22Rv1 (cell line): ENCODE data around the gene CFAP65.

ENCODE experiments used
- H3K27ac ChIP-seq: fragments of 450-650 bp; 2 replicates; pipeline ENCODE4 v1.5.1; 2017
- ZFX ChIP-seq: fragments of 450-650 bp; IDR thresholded peaks from 2 replicates; pipeline ENCODE4 v1.6.1; 2017; ENCODE audit warnings: antibody characterized with exemption, borderline replicate concordance
- TF ChIP-seq, protein P1 (sequence below): fragments of 450-650 bp; IDR thresholded peaks from 2 replicates; pipeline ENCODE4 v1.5.1; 2017; ENCODE audit warnings: mild to moderate bottlenecking

CFAP65 gene

DNA sequence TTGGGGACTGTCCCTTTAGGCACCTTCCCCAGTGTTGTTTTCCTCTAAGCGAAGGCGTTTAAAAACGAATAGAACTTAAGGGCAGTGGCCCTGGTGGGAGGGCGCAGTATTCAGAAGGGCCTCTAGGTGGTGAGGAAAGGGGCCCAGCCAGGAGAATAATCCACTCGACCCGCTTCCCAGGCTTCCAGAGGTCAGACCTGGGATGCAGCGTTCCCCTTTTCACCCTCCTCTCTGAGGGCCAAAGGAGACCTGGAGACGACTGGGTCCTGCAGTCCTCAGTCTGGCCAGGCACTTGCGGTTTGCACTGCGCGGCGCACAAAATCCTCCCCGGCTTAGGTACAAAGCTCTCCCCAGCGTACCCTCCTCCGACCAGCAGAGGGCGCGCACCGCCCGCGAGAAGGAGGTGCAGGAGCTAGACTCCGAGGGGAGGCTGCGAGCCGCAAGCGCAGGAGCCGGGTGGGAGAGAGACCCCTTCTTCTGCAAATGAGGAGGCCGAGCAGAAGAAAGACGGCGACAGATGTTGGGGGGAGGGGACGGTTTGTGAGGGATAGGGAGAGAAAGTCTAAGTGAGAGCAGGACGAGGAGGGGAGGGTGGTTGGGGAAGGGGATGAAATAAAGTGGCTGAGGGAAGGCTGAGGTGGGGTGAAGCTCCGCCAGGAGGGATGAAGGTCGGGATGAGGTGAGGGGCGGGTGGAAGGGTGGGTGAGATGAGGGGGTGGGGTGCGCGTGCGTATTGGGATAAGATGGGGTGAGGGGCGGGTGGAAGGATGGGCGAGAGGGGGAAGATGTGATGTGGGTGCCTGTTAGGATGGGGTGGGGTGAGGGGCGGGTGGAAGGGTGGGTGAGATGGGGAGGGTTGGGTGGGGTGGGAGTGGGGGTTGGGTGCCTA, 61.2 kb downstream of the CFAP65 start:
- TF ChIP-seq ZFX, result no peak
- TF ChIP-seq, protein P1, sequence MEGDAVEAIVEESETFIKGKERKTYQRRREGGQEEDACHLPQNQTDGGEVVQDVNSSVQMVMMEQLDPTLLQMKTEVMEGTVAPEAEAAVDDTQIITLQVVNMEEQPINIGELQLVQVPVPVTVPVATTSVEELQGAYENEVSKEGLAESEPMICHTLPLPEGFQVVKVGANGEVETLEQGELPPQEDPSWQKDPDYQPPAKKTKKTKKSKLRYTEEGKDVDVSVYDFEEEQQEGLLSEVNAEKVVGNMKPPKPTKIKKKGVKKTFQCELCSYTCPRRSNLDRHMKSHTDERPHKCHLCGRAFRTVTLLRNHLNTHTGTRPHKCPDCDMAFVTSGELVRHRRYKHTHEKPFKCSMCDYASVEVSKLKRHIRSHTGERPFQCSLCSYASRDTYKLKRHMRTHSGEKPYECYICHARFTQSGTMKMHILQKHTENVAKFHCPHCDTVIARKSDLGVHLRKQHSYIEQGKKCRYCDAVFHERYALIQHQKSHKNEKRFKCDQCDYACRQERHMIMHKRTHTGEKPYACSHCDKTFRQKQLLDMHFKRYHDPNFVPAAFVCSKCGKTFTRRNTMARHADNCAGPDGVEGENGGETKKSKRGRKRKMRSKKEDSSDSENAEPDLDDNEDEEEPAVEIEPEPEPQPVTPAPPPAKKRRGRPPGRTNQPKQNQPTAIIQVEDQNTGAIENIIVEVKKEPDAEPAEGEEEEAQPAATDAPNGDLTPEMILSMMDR, result peak; percentile 98
- H3K27ac ChIP-seq, result no peak overlapping the region

DNA sequence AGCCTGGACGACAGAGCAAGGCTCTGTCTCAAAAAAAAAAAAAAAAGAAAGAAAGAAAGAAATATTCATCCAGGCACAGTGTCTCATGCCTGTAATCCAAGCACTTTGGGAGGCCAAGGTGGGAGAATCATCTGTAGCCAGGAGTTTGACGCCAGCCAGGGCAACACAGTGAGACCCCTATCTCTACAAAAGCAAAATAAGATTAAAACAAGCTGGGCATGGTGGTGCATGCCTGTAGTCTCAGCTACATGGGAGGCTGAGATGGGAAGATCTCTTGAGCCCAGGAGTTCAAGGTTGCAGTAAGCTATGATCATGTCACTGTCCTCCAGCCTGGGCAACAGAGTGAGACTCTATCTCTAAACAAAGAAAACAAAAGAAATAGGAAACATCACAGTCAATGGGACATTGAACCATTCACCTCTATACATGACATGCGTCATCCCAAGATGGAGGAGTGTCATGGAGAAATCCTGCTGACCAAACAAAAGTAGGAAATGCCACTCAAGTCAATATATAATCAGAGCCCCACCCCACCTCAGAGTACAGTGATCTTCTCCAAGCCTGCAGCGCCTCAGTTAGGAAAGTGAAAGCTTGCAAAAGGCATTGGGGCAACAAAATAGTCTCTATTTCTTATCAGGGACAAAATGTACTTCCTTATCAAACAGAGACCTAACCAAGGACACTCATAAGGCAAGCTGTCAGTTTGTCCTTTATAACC, 66.1 kb downstream of the CFAP65 start:
- TF ChIP-seq, protein P1, result 0 out of 2 replicates have a peak, but pooled peaks have one; percentile 18
- TF ChIP-seq ZFX, result no peak
- peak overlapping the region; percentile 34; the same call in 1 of the 2 replicates for H3K27ac ChIP-seq

DNA sequence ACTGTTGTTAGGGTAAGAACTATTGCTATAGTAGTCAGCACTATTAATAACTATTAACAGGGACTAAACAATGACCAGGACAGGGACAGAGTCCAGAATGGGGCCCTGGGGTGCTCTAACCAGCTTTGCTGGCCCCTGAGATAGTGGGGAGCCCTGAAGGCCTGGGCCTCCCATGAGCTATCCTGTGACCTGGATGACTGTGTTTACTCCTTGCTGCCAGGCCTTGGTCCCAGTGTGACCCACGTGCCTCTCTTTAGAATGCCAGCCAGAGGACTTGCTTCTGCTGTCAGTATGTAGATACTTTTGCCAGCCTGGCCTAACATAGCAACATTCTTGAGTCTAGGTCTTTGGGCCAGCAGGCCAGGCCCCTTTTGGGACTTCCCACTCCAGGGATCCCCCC, 70.4 kb downstream of the CFAP65 start:
- no peak overlapping the region for H3K27ac ChIP-seq
- TF ChIP-seq ZFX, result no peak
- TF ChIP-seq, protein P1, result no peak

DNA sequence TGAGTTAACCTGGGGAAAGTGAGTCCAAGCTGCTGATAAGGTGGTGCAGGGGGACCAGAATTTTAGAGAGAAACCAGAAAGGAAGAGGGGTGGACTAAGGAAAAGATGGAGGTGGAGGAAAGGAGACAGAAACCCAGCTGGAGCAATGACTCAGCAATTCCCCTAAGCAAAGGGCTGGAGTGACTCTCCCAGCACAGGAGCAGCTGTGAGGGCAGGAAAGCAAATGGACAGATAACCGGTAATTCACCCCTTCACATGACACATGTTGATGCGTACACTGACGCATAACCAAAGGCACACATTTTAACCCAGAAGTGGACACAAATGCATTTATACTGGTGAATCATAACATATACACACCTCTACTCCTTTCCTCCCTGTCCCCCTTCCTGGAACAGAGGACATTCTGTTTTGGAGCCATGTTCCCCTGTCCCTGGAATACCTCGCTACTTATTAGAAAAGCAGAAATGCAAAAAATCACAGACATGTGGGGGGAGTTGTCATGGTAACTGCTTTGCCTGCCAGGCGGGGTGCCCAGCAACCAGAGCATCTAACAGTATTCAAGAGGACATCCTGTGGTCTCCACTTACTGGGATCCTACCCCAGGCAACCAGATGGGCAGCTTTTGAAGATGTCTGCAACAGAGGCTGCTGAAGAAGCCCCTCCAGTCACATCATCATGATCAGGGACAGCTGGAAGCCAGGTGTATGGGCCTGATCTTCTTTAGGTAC, 77.1 kb downstream of the CFAP65 start:
- H3K27ac ChIP-seq, result peak overlapping the region; percentile 89
- TF ChIP-seq, protein P1, result no peak
- no peak for TF ChIP-seq ZFX

DNA sequence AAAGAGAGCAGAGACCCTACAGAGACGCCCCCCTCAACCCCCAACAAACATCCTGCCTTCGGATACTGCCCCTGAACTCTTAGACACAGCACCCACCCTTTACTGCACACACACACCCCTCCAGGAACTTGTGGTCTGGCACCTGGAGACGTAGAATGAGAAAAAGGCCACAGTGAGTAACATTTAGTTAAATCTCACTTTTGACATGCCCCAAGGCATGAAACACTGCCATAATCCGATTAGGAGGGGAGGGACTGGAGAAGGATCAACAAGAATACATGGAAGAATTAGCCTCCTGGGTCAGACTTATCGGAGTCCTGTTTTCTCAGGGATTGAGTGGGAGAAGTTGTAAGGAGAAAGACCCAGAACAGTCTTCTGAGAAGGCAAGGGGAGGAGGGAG, 77.7 kb downstream of the CFAP65 start:
- no peak for TF ChIP-seq ZFX
- TF ChIP-seq, protein P1, result no peak
- peak overlapping the region; percentile 89 for H3K27ac ChIP-seq

DNA sequence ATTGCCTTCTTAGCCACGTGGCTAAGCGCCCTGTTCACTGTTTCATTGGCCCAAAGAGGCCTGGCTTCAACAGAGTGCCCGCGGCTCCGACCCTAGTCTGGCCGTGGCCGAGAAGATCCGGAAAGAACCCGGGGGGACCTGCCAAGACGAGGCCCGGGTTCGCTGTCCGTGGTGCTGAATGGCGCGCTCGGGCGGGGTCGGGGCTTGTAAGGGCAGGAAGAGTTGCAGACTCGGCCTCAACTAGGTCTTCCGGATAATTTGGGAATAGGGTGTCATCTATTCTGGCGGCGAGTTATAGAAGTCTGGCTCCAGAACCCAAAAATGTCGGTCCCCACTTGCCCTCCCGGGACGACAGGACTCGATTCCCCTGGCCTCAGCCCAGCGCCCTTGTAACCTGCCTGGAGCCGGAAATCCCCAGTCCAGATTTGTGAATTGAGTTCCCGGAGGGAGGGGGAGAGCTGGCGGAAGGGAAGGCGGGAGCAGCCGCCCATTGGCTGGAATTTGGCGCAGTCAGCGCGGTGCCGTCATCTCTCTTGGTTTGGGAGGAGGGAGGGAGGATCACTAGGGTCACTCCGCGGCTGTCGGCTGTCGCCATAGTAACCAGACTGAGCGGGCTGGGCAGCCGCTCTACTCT, 78.3 kb downstream of the CFAP65 start:
- TF ChIP-seq ZFX, result no peak
- TF ChIP-seq, protein P1, result no peak
- peak overlapping the region; percentile 89 for H3K27ac ChIP-seq
